Measurements from ENCODE around the gene DLX4. TPM values are rescaled to one million over a fixed set of nuclear protein-coding genes. Genes with fewer than 3 reads are reported as not detected.

DLX4 gene
- total RNA-seq, 1 donor from 2014 or later = not detected

- H3K27ac Mint-ChIP-seq = no peak overlapping the region
- H3K27me3 Mint-ChIP-seq (ENCODE audit: insufficient read depth) = peaks cover 47% of the 10 kb centered on the region
- H3K4me1 Mint-ChIP-seq (ENCODE audit: low read depth) = no peaks in the 10 kb centered on the region
- H3K36me3 Mint-ChIP-seq (ENCODE audit: low read depth) = no peaks in the 10 kb centered on the region
- no peak overlapping the region for H3K4me3 Mint-ChIP-seq
- no peak for DNase-seq (ENCODE audit: low spot score)
- intact Hi-C loops (cut with micrococcal nuclease) = no loop called here
- H3K9me3 Mint-ChIP-seq = no peaks in the 10 kb centered on the region
Observed at GRCh38 chr17:49987681-49988441, 18.9 kb downstream of the DLX4 start.

GRCh38 chr17:49989518-49989880 is 20.5 kb downstream of the DLX4 start:
- no peak overlapping the region for H3K27ac Mint-ChIP-seq
- peaks cover 58% of the 10 kb centered on the region for H3K27me3 Mint-ChIP-seq (ENCODE audit: insufficient read depth)
- H3K36me3 Mint-ChIP-seq (ENCODE audit: low read depth) = no peaks in the 10 kb centered on the region
- intact Hi-C loops (cut with micrococcal nuclease) = no loop called here
- peaks cover 8% of the 10 kb centered on the region for H3K4me1 Mint-ChIP-seq (ENCODE audit: low read depth)
- no peak overlapping the region for H3K4me3 Mint-ChIP-seq
- H3K9me3 Mint-ChIP-seq = no peaks in the 10 kb centered on the region
- DNase-seq (ENCODE audit: low spot score) = no peak

DNA sequence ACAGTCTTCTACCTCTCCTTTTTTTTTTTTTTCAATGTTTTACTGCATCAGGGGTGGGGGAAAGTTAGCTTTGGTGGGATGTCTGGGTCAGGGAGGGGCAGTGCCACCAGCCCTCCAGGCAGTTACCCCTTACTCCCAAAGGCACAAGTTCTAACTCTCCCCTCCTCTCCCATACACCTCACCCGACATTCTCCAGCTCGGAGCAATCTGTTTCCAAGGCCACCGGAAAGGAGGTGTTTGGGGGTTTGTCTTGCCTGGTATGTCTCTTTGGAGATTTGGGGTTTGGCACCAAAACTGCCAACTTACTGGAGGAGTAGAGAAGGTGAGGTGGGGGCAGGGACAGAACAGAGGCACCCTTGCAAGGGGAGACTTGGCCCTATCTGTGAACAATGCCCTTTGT is 21.3 kb downstream of the DLX4 start:
- no peaks in the 10 kb centered on the region for H3K36me3 Mint-ChIP-seq (ENCODE audit: low read depth)
- H3K27ac Mint-ChIP-seq = no peak overlapping the region
- peaks cover 66% of the 10 kb centered on the region for H3K27me3 Mint-ChIP-seq (ENCODE audit: insufficient read depth)
- H3K4me3 Mint-ChIP-seq = no peak overlapping the region
- intact Hi-C loops (cut with micrococcal nuclease) = loop anchor here (10.0 kb wide), 1 partner anchor 496 kb away; the partner anchor contains the start of gene NGFR
- no peaks in the 10 kb centered on the region for H3K9me3 Mint-ChIP-seq
- no peak for DNase-seq (ENCODE audit: low spot score)
- H3K4me1 Mint-ChIP-seq (ENCODE audit: low read depth) = peaks cover 12% of the 10 kb centered on the region

DNA sequence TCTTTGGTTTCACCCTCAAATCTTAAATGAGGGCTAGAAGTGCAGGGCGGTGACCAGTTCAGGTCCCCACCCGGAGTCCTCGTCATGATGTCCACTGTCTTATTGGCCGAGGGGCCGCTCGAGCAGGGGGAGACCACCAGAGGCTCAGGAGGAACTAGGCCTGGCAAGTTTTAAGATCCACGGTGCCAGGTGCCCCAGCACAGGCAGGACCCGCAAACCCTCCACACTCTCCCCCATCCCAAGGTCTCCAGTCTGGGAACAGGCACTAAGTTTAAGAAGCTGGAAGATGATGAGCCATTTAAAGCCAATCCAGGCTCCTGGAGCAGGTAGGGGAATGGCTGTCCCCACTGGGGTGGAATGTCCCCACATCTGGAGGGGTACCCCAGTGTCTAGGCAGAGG is 21.9 kb downstream of the DLX4 start:
- no peaks in the 10 kb centered on the region for H3K36me3 Mint-ChIP-seq (ENCODE audit: low read depth)
- H3K27ac Mint-ChIP-seq = no peak overlapping the region
- intact Hi-C loops (cut with micrococcal nuclease) = loop anchor here (10.0 kb wide), 1 partner anchor 496 kb away; the partner anchor contains the start of gene NGFR
- H3K4me1 Mint-ChIP-seq (ENCODE audit: low read depth) = peaks cover 12% of the 10 kb centered on the region
- no peak for DNase-seq (ENCODE audit: low spot score)
- peaks cover 71% of the 10 kb centered on the region for H3K27me3 Mint-ChIP-seq (ENCODE audit: insufficient read depth)
- no peak overlapping the region for H3K4me3 Mint-ChIP-seq
- H3K9me3 Mint-ChIP-seq = no peaks in the 10 kb centered on the region

DNA sequence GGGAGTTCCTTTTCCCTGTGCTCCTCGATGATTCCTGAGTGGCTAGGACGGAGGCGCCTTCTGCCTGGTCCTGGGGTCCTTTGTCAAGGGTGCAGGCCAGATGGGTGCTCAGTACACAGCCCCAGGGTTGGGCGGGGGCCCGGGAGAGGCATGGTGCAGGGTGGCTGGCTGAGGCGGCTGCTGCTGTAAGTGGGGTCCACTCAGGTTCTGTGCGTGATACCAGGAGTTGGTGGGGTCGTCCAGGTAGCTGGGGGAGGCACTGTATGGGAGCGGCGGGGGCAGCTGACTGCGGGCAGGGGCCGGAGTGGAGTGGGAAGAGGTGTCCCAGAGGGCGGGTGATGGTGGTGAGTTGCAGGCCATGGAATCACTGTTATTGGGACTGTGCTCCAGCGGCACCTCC is 22.4 kb downstream of the DLX4 start:
- intact Hi-C loops (cut with micrococcal nuclease) = loop anchor here (10.0 kb wide), 1 partner anchor 497 kb away; the partner anchor contains the start of gene NGFR
- H3K27ac Mint-ChIP-seq = no peak overlapping the region
- DNase-seq (ENCODE audit: low spot score) = no peak
- peaks cover 75% of the 10 kb centered on the region for H3K27me3 Mint-ChIP-seq (ENCODE audit: insufficient read depth)
- H3K36me3 Mint-ChIP-seq (ENCODE audit: low read depth) = no peaks in the 10 kb centered on the region
- no peaks in the 10 kb centered on the region for H3K9me3 Mint-ChIP-seq
- no peak overlapping the region for H3K4me3 Mint-ChIP-seq
- H3K4me1 Mint-ChIP-seq (ENCODE audit: low read depth) = peaks cover 12% of the 10 kb centered on the region

- peaks cover 71% of the 10 kb centered on the region for H3K27me3 Mint-ChIP-seq (ENCODE audit: insufficient read depth)
- intact Hi-C loops (cut with micrococcal nuclease) = loop anchor here (10.0 kb wide), 1 partner anchor 498 kb away; the partner anchor contains the start of gene NGFR
- no peak for DNase-seq (ENCODE audit: low spot score)
- peaks cover 12% of the 10 kb centered on the region for H3K4me1 Mint-ChIP-seq (ENCODE audit: low read depth)
- peak overlapping the region; percentile 39 for H3K4me3 Mint-ChIP-seq
- H3K9me3 Mint-ChIP-seq = no peaks in the 10 kb centered on the region
- no peak overlapping the region for H3K27ac Mint-ChIP-seq
- no peaks in the 10 kb centered on the region for H3K36me3 Mint-ChIP-seq (ENCODE audit: low read depth)
Observed at GRCh38 chr17:49992191-49992932, 23.4 kb downstream of the DLX4 start.

DNA sequence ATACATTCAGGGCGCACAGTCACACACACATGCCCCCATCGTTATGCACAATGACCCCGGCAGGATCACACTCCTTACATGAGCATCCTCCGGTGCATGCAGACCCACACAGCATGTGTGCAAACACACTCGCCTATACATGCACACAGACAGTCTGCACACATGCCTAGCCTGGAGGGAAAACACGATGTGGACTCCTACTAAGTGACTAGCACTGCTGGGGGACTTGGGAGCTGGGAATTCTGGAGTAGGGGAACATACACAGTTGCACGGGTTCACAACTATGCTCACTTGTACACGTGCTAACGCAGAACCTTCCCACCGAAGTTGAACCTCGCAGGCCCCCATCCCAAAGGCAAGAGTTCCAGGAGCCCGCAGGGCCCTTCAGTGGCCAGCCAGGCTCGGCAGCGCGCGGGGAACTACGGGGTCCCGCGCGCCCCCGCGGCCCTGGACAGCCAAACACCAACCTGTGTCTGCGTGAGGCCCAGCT is 24.0 kb downstream of the DLX4 start:
- intact Hi-C loops (cut with micrococcal nuclease) = loop anchor here (10.0 kb wide), 1 partner anchor 498 kb away; the partner anchor contains the start of gene NGFR
- H3K4me1 Mint-ChIP-seq (ENCODE audit: low read depth) = peaks cover 12% of the 10 kb centered on the region
- peak overlapping the region; percentile 39 for H3K4me3 Mint-ChIP-seq
- H3K9me3 Mint-ChIP-seq = no peaks in the 10 kb centered on the region
- H3K36me3 Mint-ChIP-seq (ENCODE audit: low read depth) = no peaks in the 10 kb centered on the region
- H3K27me3 Mint-ChIP-seq (ENCODE audit: insufficient read depth) = peaks cover 70% of the 10 kb centered on the region
- no peak for DNase-seq (ENCODE audit: low spot score)
- H3K27ac Mint-ChIP-seq = no peak overlapping the region

GRCh38 chr17:49993423-49994060 is 24.6 kb downstream of the DLX4 start:
- DNase-seq (ENCODE audit: low spot score) = peak; percentile 20
- Mint-ChIP-seq H3K27ac (peak overlapping the region; percentile 79), H3K4me1 (ENCODE audit: low read depth) (peaks cover 14% of the 10 kb centered on the region), H3K4me3 (peak overlapping the region; percentile 78), H3K9me3 (no peaks in the 10 kb centered on the region), H3K27me3 (ENCODE audit: insufficient read depth) (peaks cover 73% of the 10 kb centered on the region), H3K36me3 (ENCODE audit: low read depth) (no peaks in the 10 kb centered on the region)
- intact Hi-C loops (cut with micrococcal nuclease) = loop anchor here (1.0 to 10.0 kb wide), 2 partner anchors 28 to 499 kb away; partner anchors contain the start of gene NGFR

GRCh38 chr17:49994085-49995054 is 25.4 kb downstream of the DLX4 start:
- DNase-seq (ENCODE audit: low spot score) = no peak
- Mint-ChIP-seq H3K9me3 (no peaks in the 10 kb centered on the region), H3K36me3 (ENCODE audit: low read depth) (no peaks in the 10 kb centered on the region), H3K27me3 (ENCODE audit: insufficient read depth) (peaks cover 68% of the 10 kb centered on the region), H3K4me1 (ENCODE audit: low read depth) (peaks cover 16% of the 10 kb centered on the region), H3K4me3 (peak overlapping the region; percentile 78), H3K27ac (peak overlapping the region; percentile 79)
- intact Hi-C loops (cut with micrococcal nuclease) = loop anchor here (1.0 to 10.0 kb wide), 3 partner anchors 29 to 500 kb away; partner anchors contain the start of genes NGFR and SLC35B1

DNA sequence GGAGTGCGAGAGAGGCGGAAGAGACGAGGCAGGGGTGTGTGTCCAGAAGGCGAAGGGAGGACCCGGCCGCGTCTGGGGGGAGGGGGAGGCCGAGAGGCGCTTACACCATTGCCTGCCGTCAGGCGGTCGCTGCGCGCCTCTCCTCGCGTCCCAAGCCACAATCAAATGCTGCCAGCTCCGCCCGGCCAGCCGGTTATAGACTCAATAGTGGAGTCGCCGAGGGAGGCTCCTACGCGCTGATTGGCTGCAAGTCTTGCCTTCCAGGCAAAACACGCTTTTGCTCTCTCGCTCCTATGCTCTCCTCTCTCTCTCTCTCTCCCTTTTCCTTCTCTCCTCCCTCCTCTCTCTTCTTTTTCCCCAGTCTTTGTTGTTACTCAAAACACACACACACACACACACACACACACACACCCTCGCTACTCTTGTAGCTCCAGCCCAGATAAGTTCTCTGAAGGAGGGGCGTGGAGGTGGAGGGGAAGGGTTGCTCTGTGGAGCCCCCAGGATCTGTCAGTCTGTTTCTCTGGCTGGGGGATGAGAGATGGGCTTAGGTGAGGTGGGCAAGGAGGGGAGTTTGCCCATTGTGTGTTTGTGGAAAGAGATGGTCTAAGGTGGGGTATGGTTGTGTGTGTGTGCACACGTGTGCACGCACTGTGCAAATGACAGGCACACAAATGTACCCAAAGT is 26.2 kb downstream of the DLX4 start, which contains the start of gene DLX3:
Gene DLX3 (minus strand): TSS at position 170 of the 684 bp plus-strand sequence. CDS start 226 bp downstream, outside the sequence.
- Mint-ChIP-seq H3K27me3 (ENCODE audit: insufficient read depth) (peaks cover 64% of the 10 kb centered on the region), H3K4me1 (ENCODE audit: low read depth) (peaks cover 16% of the 10 kb centered on the region), H3K9me3 (no peaks in the 10 kb centered on the region), H3K4me3 (peak within 1 kb of the TSS; percentile 78), H3K27ac (peak within 1 kb of the TSS; percentile 79), H3K36me3 (ENCODE audit: low read depth) (no peaks in the 10 kb centered on the region)
- intact Hi-C loops (cut with micrococcal nuclease) = loop anchor here (5.0 to 10.0 kb wide), 2 partner anchors 288 to 500 kb away; partner anchors contain the start of genes NGFR and SLC35B1
- no peak for DNase-seq (ENCODE audit: low spot score)

DNA sequence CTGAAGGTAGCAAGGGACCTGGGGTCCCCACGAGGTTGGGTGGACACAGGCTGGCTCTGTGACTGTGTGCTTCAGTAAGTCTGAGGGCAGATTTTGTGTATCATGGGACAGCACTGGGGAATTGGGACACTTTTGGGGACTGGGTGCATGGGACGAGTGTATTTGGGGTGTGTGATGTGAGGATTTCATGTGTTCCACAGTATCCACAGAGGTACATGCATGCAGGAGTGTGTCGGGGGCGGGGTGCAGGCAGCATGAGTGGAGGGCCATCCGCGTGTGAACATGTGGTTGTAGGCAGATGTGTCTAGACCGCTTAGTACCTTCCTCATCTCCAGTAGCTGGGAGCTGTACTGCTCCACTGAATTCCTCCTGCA is 27.1 kb downstream of the DLX4 start:
- Mint-ChIP-seq H3K4me1 (ENCODE audit: low read depth) (peaks cover 16% of the 10 kb centered on the region), H3K9me3 (no peaks in the 10 kb centered on the region), H3K27me3 (ENCODE audit: insufficient read depth) (peaks cover 62% of the 10 kb centered on the region), H3K4me3 (no peak overlapping the region), H3K27ac (no peak overlapping the region), H3K36me3 (ENCODE audit: low read depth) (no peaks in the 10 kb centered on the region)
- intact Hi-C loops (cut with micrococcal nuclease) = loop anchor here (1.0 to 10.0 kb wide), 4 partner anchors 44 to 501 kb away; partner anchors contain the start of genes NGFR and SLC35B1
- DNase-seq (ENCODE audit: low spot score) = no peak
